ENCODE data around the gene P3H1. TPM values are rescaled to one million over a fixed set of nuclear protein-coding genes. Genes with fewer than 3 reads are reported as not detected.
A peak's percentile ranks its signal among the peaks of the same experiment; 100 is the strongest.
"Not testable (repeated sequence)": the region's sequence is repeated elsewhere in the genome, so short reads cannot be mapped to it uniquely, and the experiment has no call there.

Gene P3H1
- total RNA-seq, 1 experiment from 2014 or later = 182 TPM

DNA sequence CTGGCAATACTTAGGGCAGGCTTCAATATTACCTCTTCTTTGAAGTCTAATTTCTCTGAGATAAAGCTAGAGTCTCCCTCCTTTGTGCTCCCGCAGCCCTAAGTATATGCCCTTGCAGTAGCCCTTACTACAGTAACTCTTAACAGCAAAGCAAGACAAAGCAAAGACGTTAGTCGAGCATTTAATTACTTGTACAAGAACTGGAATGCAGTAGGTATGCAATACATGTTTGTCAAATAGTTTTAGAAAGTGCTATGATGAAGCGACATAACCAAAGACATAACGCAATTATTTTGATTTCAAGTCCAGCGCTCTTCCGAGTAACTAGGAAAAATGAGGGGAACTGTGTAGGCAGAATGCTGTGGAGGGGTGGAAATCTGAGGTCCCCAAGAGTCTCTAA is 1.6 kb downstream of the P3H1 start:
- H3K27me3 ChIP-seq (replicated peaks) = no peaks in the 10 kb centered on the region
- peak in 1 of 2 experiments; percentile 34 for DNase-seq (ENCODE audit: low read depth in 1 of 2, low spot score in 2 of 2)

DNA sequence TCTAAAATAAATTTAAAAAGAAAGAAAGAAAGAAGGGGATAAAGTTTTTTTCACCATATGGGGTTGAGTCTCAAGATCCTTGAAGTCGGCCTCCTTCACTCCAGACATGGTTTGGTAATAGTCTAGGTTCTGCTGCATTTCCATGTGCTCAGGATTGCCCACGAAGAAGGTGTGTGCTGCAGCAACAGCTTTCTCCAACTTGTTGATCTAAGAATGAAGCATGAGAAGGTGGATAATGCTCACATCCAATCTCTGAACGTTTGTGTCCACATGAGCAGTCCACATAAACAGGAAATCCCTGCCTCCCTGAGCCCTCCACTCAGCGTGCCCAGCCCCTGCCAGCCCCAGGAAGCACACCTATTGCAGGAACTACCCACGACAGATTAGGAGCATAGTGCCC is 4.6 kb downstream of the P3H1 start:
- Histone ChIP-seq H3K27me3 (replicated peaks) (no peaks in the 10 kb centered on the region), H3K36me3 (peaks cover 59% of the 10 kb centered on the region), H3K4me3 (no peak overlapping the region), H3K9me3 (replicated peaks) (no peaks in the 10 kb centered on the region; the same call in 1 of the 2 replicates), H3K27ac (no peak overlapping the region), H3K4me1 (replicated peaks) (peaks cover 9% of the 10 kb centered on the region)
- no peak for DNase-seq (ENCODE audit: low read depth in 1 of 2, low spot score in 2 of 2)

More for the DNA sequence above, 1.6 kb downstream of the P3H1 start:
- Histone ChIP-seq H3K4me1 (replicated peaks) (peaks cover 15% of the 10 kb centered on the region), H3K27ac (peak overlapping the region; percentile 11; the same call in 1 of the 2 replicates), H3K36me3 (peaks cover 37% of the 10 kb centered on the region), H3K9me3 (replicated peaks) (no peaks in the 10 kb centered on the region; the same call in 1 of the 2 replicates), H3K4me3 (peak overlapping the region; percentile 91)

DNA sequence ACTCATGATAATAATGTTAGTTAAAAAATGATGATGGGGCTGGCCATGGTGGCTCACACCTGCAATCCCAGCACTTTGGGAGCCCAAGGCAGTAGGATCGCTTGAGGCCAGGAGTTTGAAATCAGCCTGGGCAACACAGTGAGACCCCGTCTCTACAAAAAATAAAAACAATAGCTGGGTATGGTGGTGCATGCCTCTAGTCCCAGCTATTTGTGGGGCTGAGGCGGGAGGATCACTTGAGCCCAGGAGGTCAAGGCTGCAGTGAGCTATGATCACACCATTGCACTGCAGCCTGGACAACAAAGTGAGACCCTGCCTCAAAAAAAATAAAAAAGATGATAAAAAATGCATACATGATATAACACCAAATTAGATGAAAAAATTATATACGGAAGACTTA is 5.3 kb downstream of the P3H1 start:
- no peak for DNase-seq (ENCODE audit: low read depth in 1 of 2, low spot score in 2 of 2)
- H3K9me3 ChIP-seq (replicated peaks) = no peaks in the 10 kb centered on the region; the same call in 1 of the 2 replicates
- H3K27ac ChIP-seq = no peak overlapping the region
- peaks cover 62% of the 10 kb centered on the region for H3K36me3 ChIP-seq
- no peak overlapping the region for H3K4me3 ChIP-seq
- no peaks in the 10 kb centered on the region for H3K27me3 ChIP-seq (replicated peaks)
- H3K4me1 ChIP-seq (replicated peaks) = peaks cover 9% of the 10 kb centered on the region

DNA sequence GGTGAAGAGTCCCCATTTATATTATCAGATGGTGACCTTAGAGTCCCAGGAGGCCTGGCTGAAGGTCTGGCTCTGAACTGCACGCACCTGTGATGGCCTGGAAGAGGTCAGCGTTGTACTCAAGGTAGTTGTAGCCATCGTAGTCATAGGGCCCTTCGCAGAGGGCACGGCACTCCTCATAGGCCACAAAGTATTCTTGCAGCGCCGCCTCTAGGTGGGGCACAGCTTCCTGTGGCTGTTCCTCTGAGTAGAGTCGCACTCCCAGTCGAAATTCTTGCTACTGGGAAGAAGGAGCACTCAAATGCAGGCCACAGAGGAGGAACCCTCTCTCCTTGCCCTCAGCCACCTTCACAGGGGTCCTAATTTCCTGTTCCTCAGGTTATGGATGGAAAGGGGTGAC is 7.7 kb downstream of the P3H1 start:
- no peaks in the 10 kb centered on the region for H3K4me1 ChIP-seq (replicated peaks)
- no peak for DNase-seq (ENCODE audit: low read depth in 1 of 2, low spot score in 2 of 2)
- no peaks in the 10 kb centered on the region for H3K9me3 ChIP-seq (replicated peaks)
- no peak overlapping the region for H3K4me3 ChIP-seq
- no peaks in the 10 kb centered on the region for H3K27me3 ChIP-seq (replicated peaks)
- peaks cover 82% of the 10 kb centered on the region for H3K36me3 ChIP-seq
- no peak overlapping the region for H3K27ac ChIP-seq

DNA sequence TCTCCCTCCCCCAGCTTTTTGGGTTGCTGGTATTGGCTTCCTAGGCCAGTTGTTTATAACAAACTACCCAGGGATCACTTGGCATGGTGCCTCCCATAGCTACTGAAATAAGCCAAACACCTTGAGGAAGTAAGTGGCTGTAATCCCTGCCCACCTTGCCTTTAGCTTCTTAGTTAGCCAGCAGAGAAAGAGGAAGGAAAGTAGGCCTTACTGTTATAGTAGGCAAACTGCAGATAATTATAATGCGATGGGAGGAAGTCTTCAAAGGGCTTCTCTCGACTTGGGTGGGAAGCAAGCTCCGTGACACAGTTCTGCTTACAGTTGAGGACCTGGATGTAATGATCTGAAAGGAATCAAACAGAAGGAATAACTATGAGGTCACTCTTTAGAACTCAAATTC is 8.2 kb downstream of the P3H1 start:
- Histone ChIP-seq H3K9me3 (replicated peaks) (no peaks in the 10 kb centered on the region), H3K27ac (no peak overlapping the region), H3K27me3 (replicated peaks) (no peaks in the 10 kb centered on the region), H3K4me3 (no peak overlapping the region), H3K36me3 (peaks cover 87% of the 10 kb centered on the region), H3K4me1 (replicated peaks) (no peaks in the 10 kb centered on the region)
- DNase-seq (ENCODE audit: low read depth in 1 of 2, low spot score in 2 of 2) = no peak

DNA sequence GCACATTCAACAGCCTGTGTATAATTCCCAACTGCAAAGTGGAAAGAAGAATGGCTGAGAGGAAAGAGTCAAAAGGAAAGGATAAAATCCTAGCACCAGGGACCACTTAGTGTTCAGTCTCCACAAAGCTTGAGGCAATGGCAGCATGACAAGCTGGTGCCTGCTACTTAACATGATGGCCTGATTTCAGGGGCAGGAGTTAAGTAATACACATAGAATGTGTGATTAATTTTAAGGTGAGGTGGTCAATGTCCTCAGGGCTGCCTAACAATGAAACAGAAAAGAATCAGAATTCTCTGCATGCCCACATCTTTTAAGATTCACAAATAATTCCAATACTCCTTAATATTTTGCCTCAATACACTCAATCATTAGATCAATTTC is 8.9 kb downstream of the P3H1 start:
- H3K36me3 ChIP-seq = peaks cover 94% of the 10 kb centered on the region
- H3K27me3 ChIP-seq (replicated peaks) = no peaks in the 10 kb centered on the region
- no peak for DNase-seq (ENCODE audit: low read depth in 1 of 2, low spot score in 2 of 2)
- no peak overlapping the region for H3K4me3 ChIP-seq
- no peak overlapping the region for H3K27ac ChIP-seq
- no peaks in the 10 kb centered on the region for H3K9me3 ChIP-seq (replicated peaks)
- peaks cover 4% of the 10 kb centered on the region for H3K4me1 ChIP-seq (replicated peaks)

DNA sequence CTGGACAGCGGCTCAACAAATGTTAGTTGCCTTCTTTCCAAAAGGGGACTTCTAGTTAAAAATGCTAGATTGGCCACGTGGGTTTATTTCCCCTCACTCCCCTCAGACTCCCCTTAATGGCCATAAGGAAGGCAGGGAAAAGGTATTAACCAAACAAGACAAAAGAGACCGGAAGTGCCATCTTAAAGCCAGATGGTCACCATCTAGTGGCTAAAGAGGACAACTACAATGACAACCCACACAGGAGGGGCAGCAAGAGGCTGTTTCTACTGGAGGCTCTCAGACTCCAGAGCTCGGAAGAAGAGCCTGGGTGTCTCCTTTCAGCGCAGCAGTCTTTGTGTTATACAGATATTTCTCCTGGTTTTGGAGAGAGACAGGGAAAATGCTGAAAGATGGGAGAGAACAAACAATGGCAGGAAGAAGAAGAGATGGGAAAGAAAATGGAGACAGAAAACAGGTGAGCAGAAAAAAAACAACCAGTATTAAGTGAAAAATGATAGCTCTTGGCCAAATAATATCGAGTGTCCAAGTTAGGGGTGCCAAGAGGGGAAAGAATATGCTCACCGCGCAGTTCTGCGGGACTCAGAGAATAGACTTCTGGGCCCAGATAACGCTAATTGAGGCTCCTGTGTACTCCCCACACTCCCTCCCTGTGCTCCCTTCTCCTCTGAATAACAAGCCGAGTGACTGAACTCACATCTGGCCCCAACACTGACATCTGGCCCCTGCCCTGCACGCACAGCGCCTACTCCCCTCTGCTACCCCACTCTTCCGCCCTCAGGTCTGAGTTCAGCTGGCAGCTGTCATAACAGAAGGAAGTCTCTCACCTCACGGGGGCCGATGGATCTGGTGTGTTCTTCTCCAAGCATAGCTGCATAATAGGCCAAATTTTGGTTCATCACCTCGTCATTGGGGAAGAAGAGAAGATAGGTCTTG is 9.6 kb downstream of the P3H1 start:
- peaks cover 96% of the 10 kb centered on the region for H3K36me3 ChIP-seq

DNA sequence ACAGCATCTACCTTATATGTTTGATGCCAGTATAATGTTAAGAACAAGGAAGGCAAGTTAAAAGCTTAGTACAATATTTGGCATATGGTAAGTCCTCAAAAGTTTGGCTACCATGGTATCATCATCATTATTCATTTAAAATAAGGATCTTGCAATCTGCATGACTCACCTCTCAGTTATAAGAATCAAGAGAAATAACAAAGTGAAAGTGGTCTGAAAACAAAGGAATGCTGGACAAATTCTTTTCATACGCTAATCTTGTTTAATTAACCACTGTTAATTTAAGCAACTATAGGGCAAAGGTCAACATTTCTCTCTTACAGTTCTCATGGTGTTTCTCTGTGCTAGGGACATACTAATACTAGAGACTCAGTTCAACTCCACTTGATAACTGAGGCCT is 13.8 kb downstream of the P3H1 start:
- H3K4me3 ChIP-seq = no peak overlapping the region
- H3K36me3 ChIP-seq = peaks cover 89% of the 10 kb centered on the region

More for the DNA sequence above, 9.6 kb downstream of the P3H1 start:
- peaks cover 4% of the 10 kb centered on the region for H3K4me1 ChIP-seq (replicated peaks)
- H3K9me3 ChIP-seq (replicated peaks) = no peaks in the 10 kb centered on the region
- H3K4me3 ChIP-seq = no peak overlapping the region
- no peak overlapping the region; the same call in 1 of the 2 replicates for H3K27ac ChIP-seq
- DNase-seq (ENCODE audit: low read depth in 1 of 2, low spot score in 2 of 2) = peak in 1 of 2 experiments; percentile 44
- H3K27me3 ChIP-seq (replicated peaks) = no peaks in the 10 kb centered on the region

DNA sequence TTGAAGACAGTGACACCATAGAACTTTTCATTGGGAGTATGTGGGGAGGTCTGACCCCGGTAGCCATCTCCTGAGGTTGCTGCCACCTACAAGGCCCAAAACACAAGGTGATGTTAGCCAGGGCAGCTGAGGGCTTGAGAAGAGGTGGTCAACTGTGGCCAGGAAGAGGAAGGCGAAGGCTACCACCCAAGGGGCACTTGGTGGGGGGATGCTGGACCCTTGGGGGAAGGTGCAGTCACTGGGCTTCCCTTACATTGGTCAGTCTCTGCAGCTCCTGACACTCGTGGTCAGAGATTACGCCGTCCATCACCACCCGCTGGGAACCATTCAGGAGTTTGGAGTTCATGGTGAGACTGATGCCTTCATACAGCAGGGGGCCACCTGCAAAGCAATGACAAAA is 14.5 kb downstream of the P3H1 start:
- Histone ChIP-seq H3K4me1 (replicated peaks) (peaks cover 4% of the 10 kb centered on the region), H3K27ac (no peak overlapping the region; the same call in 1 of the 2 replicates), H3K36me3 (peaks cover 89% of the 10 kb centered on the region)

More for the DNA sequence above, 13.8 kb downstream of the P3H1 start:
- Histone ChIP-seq H3K9me3 (replicated peaks) (no peaks in the 10 kb centered on the region), H3K4me1 (replicated peaks) (peaks cover 4% of the 10 kb centered on the region), H3K27ac (peak overlapping the region; percentile 42; the same call in 1 of the 2 replicates), H3K27me3 (replicated peaks) (no peaks in the 10 kb centered on the region)
- no peak for DNase-seq (ENCODE audit: low read depth in 1 of 2, low spot score in 2 of 2)

DNA sequence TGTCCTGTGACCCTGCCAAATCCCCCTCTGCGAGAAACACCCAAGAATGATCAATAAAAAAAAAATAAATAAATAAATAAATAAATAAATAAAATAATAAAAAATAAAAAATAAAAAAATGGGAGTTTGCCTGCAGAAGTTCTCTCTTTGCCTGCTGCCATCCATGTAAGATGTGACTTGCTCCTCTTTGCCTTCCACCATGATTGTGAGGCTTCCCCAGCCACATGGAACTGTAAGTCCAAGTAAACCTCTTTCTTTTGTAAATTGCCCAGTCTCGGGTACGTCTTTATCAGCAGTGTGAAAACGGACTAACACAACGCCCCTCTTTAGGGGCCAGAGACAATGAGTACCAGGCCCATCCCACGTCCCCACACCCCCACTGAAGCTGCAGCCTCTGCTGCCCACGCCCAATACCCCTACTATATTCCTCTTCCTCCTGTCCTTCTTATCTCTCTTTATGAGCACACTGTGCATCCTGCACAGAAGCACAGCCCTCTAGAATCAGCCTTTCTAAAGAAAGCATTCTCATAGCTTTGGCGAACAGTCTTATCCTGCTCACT is 15.2 kb downstream of the P3H1 start:
- not testable (repeated sequence) for H3K9me3 ChIP-seq (replicated peaks); H3K4me3 ChIP-seq; H3K4me1 ChIP-seq (replicated peaks); H3K27ac ChIP-seq; H3K27me3 ChIP-seq (replicated peaks)
- H3K36me3 ChIP-seq = peaks cover 89% of the 10 kb centered on the region
- peak in 1 of 2 experiments; percentile 11 for DNase-seq (ENCODE audit: low read depth in 1 of 2, low spot score in 2 of 2)

More for the DNA sequence above, 14.5 kb downstream of the P3H1 start:
- Histone ChIP-seq H3K9me3 (replicated peaks) (no peaks in the 10 kb centered on the region), H3K27me3 (replicated peaks) (no peaks in the 10 kb centered on the region), H3K4me3 (no peak overlapping the region)
- DNase-seq (ENCODE audit: low read depth in 1 of 2, low spot score in 2 of 2) = peak in 1 of 2 experiments; percentile 33

DNA sequence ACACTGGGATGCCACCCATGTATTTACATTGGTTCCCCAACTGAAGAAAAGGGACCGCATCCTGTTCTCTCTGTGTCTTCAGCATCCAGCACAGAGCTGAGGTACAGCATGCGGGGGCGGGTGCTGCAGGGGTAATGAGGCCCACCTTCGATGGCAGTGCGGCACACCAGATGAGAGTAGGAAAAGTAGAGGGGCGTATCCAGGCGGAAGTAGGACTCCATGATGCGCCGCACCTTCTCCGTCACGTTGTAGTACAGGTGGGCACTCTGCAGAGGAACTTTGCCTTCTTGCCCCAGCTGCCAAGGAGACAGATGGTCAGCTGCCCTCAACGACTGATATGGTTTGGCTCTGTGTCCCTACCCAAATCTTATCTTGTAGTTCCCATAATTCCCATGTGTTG is 16.8 kb downstream of the P3H1 start:
- peaks cover 86% of the 10 kb centered on the region for H3K36me3 ChIP-seq
- no peak for DNase-seq (ENCODE audit: low read depth in 1 of 2, low spot score in 2 of 2)
- H3K4me3 ChIP-seq = no peak overlapping the region
- no peaks in the 10 kb centered on the region for H3K27me3 ChIP-seq (replicated peaks)
- H3K9me3 ChIP-seq (replicated peaks) = no peaks in the 10 kb centered on the region
- peaks cover 4% of the 10 kb centered on the region for H3K4me1 ChIP-seq (replicated peaks)
- no peak overlapping the region for H3K27ac ChIP-seq

DNA sequence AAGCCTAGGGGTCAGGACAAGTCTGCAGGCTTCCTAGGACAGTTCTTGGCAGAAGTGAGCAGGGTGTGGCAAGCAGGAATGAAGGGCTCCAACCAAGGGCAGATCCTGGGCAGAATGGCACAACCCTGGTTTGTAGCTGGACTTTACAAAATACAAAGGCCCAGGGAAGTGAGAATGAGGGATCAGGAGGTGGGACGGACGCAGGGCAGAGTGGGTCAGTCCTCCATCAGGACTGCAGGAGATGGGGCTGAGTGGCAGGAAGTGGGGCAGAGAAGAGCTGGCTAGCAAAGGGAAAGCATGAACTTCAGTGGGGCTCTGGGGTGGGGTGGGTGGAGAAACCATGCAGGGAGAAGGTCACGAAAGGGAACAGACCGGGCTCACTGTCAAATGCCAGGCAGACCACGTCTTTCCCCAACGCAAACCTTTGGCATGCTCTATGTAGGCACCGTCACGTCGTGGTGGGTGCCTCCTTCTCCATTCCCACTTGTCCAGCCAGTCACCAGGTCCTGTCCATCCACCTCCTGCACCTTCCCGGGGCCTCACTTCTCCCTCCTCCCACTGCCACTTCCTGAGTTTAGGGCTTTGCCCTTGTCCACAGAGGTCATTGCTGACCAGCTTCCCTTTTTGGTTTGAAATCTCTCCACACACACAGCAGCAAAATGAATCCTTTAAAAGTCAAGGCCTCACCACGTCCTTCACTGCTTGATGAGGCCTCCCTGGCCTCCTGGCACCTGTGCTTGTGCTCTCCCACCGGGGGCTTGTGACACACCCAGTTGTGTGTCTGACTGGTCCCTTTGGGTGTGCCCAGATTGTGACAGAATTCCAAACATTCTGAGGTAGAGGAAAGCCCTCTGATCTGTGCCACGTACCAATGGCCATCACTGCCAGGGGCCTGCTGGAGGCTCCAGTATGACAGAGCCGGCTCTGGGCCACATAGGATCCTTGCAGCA is 18.1 kb downstream of the P3H1 start:
- Histone ChIP-seq H3K27ac (no peak overlapping the region), H3K4me3 (no peak overlapping the region), H3K9me3 (replicated peaks) (no peaks in the 10 kb centered on the region), H3K27me3 (replicated peaks) (no peaks in the 10 kb centered on the region), H3K4me1 (replicated peaks) (peaks cover 4% of the 10 kb centered on the region), H3K36me3 (peaks cover 73% of the 10 kb centered on the region)
- no peak for DNase-seq (ENCODE audit: low read depth in 1 of 2, low spot score in 2 of 2)

DNA sequence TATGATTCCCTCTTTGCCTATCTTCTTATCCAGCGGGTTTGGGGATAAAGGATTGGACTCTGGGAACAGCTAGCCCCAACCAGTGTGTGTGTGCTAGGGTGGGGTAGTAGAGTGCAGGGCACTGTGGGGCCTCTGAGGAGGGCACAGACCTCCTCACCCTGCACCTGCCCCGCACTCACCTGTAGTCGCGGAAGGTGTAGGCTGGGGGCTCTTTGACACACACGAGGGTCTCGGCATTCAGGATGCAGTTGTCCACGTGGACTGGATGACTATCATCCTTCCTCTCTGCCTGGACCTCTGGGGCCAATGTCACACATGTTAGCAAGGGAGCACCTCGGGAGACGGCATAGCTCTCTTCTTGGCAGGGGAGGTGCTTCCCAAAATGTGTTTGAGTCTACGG is 18.8 kb downstream of the P3H1 start:
- no peaks in the 10 kb centered on the region for H3K27me3 ChIP-seq (replicated peaks)
- no peak overlapping the region for H3K27ac ChIP-seq
- H3K4me3 ChIP-seq = no peak overlapping the region
- no peaks in the 10 kb centered on the region for H3K9me3 ChIP-seq (replicated peaks)
- DNase-seq (ENCODE audit: low read depth in 1 of 2, low spot score in 2 of 2) = no peak
- peaks cover 66% of the 10 kb centered on the region for H3K36me3 ChIP-seq
- no peaks in the 10 kb centered on the region for H3K4me1 ChIP-seq (replicated peaks)

Measured in SJSA1 (cell line).